WTC11 (cell line): ENCODE data around the gene MXRA7.

Experiments used
- CTCF ChIP-seq: fragments of 200-600 bp; IDR thresholded peaks from 2 replicates; pipeline ENCODE4 v1.8.0; 2022; ENCODE audit warnings: antibody characterized with exemption
- ETV6 ChIP-seq: sonication (generic); formaldehyde crosslinking; IDR thresholded peaks from 2 replicates; pipeline ENCODE4 v1.8.1; 2022; ENCODE audit warnings: mild to moderate bottlenecking, missing genetic modification reagents
- TEAD4 ChIP-seq: sonication (generic); formaldehyde crosslinking; IDR thresholded peaks from 2 replicates; pipeline ENCODE4 v1.8.0; 2022; ENCODE audit warnings: mild to moderate bottlenecking, missing genetic modification reagents
- ZNF263 ChIP-seq: sonication (generic); formaldehyde crosslinking; IDR thresholded peaks from 2 replicates; pipeline ENCODE4 v1.8.1; 2022; ENCODE audit warnings: low read depth, mild to moderate bottlenecking, moderate library complexity, missing genetic modification reagents

GRCh38 chr17:76755285-76755684 is 44.5 kb upstream of the MXRA7 start:
- TF ChIP-seq ZNF263 (no peak), CTCF (no peak), TEAD4 (CRISPR knock-in tag) (no peak), ETV6 (CRISPR knock-in tag) (no peak)
